ENCODE results near the gene JARID2.

The JARID2 gene

GRCh38 chr6:15493437-15494168 lies 247.7 kb downstream of the JARID2 start:
- no peak overlapping the region for H3K27ac ChIP-seq
- TF ChIP-seq CTCF (IDR thresholded peaks at IDR 0.05) = no peak
- peaks cover 0 to 29% (median 12%) of the 10 kb centered on the region in 4 donors for H3K4me1 ChIP-seq
- no peaks in the 10 kb centered on the region for H3K27me3 ChIP-seq
- intact Hi-C loops (cut with DNase I; ENCODE audit: low total_unique reads) = loop anchor here (10.0 kb wide), 1 partner anchor 249 kb away; the partner anchor contains the start of gene JARID2
- peaks cover 13 to 31% (median 16%) of the 10 kb centered on the region in 3 donors for H3K36me3 ChIP-seq
- no peaks in the 10 kb centered on the region for H3K9me3 ChIP-seq
- DNase-seq = no peak
- no peak overlapping the region for H3K4me3 ChIP-seq

GRCh38 chr6:15495375-15495901 lies 249.6 kb downstream of the JARID2 start:
- TF ChIP-seq CTCF (IDR thresholded peaks at IDR 0.05) = no peak
- DNase-seq = peak in 1 of 2 donors; percentile 69

GRCh38 chr6:15496345-15497131 lies 250.7 kb downstream of the JARID2 start:
- intact Hi-C loops (cut with DNase I; ENCODE audit: low total_unique reads) = loop anchor here (10.0 kb wide), 1 partner anchor 252 kb away; the partner anchor contains the start of gene JARID2
- no peak for TF ChIP-seq CTCF (IDR thresholded peaks at IDR 0.05)
- H3K4me1 ChIP-seq = peaks cover 0 to 22% (median 10%) of the 10 kb centered on the region in 4 donors
- peaks cover 13 to 38% (median 21%) of the 10 kb centered on the region in 3 donors for H3K36me3 ChIP-seq
- DNase-seq = peak in 1 of 2 donors; percentile 66
- H3K27ac ChIP-seq = no peak overlapping the region
- no peak overlapping the region for H3K4me3 ChIP-seq
- no peaks in the 10 kb centered on the region for H3K9me3 ChIP-seq
- H3K27me3 ChIP-seq = no peaks in the 10 kb centered on the region

More at GRCh38 chr6:15495375-15495901, 249.6 kb downstream of the JARID2 start:
- H3K27me3 ChIP-seq = no peaks in the 10 kb centered on the region
- H3K36me3 ChIP-seq = peaks cover 10 to 28% (median 13%) of the 10 kb centered on the region in 3 donors
- intact Hi-C loops (cut with DNase I; ENCODE audit: low total_unique reads) = loop anchor here (10.0 kb wide), 1 partner anchor 251 kb away; the partner anchor contains the start of gene JARID2
- H3K9me3 ChIP-seq = no peaks in the 10 kb centered on the region
- H3K4me1 ChIP-seq = peaks cover 0 to 29% (median 12%) of the 10 kb centered on the region in 4 donors
- H3K4me3 ChIP-seq = no peak overlapping the region
- H3K27ac ChIP-seq = no peak overlapping the region

- intact Hi-C loops (cut with DNase I; ENCODE audit: low total_unique reads) = loop anchor here (10.0 kb wide), 1 partner anchor 254 kb away; the partner anchor contains the start of gene JARID2
These were observed 252.8 kb downstream of the JARID2 start for GRCh38 chr6:15498640-15499039.

More at GRCh38 chr6:15498640-15499039, 252.8 kb downstream of the JARID2 start:
- DNase-seq = no peak
- TF ChIP-seq CTCF (IDR thresholded peaks at IDR 0.05) = no peak
- Histone ChIP-seq H3K4me1 (peaks cover 0 to 32% (median 21%) of the 10 kb centered on the region in 4 donors), H3K27ac (no peak overlapping the region), H3K27me3 (no peaks in the 10 kb centered on the region), H3K9me3 (no peaks in the 10 kb centered on the region), H3K36me3 (peaks cover 13 to 40% (median 22%) of the 10 kb centered on the region in 3 donors), H3K4me3 (no peak overlapping the region)

Data from tibial artery (tissue), 4 donors.